Astrocyte of the hippocampus (primary cell): Measurements from ENCODE around the gene DRAP1.

Source experiments
- DNase-seq: peaks from one replicate; pipeline ENCODE4 v3.0.0; 2011; ENCODE audit warnings: low read depth, low spot score

The DRAP1 gene

GRCh38 chr11:65903715-65904114 lies 15.5 kb upstream of the DRAP1 start:
- no peak for DNase-seq

- DNase-seq = no peak
These were observed 12.6 kb upstream of the DRAP1 start for GRCh38 chr11:65906602-65907001.

GRCh38 chr11:65907878-65908277 lies 11.3 kb upstream of the DRAP1 start:
- DNase-seq = no peak

- peak; percentile 73 for DNase-seq
These were observed 7.3 kb upstream of the DRAP1 start for GRCh38 chr11:65911682-65912568.

GRCh38 chr11:65912845-65913244 lies 6.4 kb upstream of the DRAP1 start:
- peak; percentile 61 for DNase-seq

- no peak for DNase-seq
These were observed 4.0 kb upstream of the DRAP1 start for GRCh38 chr11:65915101-65915820.

GRCh38 chr11:65915821-65916251 lies 3.4 kb upstream of the DRAP1 start:
- DNase-seq = peak; percentile 98

GRCh38 chr11:65916391-65916790 lies 2.8 kb upstream of the DRAP1 start:
- DNase-seq = no peak

- DNase-seq = no peak
These were observed 2.2 kb upstream of the DRAP1 start for GRCh38 chr11:65917077-65917433.

- DNase-seq = no peak
These were observed 1.6 kb upstream of the DRAP1 start for GRCh38 chr11:65917434-65918210.

GRCh38 chr11:65918211-65919140 lies 750 bp upstream of the DRAP1 start, which contains the start of gene C11orf68:
Gene C11orf68, minus strand, starts transcription at chr11:65919062. Its CDS starts 31 bp downstream, at chr11:65919031.
- DNase-seq = peak; percentile 63

- DNase-seq = peak; percentile 54
These were observed 546 bp downstream of the DRAP1 start for GRCh38 chr11:65919573-65920371.

- no peak for DNase-seq
These were observed 1.2 kb downstream of the DRAP1 start for GRCh38 chr11:65920372-65920802.

GRCh38 chr11:65921033-65921555 lies 1.9 kb downstream of the DRAP1 start:
- DNase-seq = no peak

GRCh38 chr11:65921876-65922275 lies 2.6 kb downstream of the DRAP1 start:
- DNase-seq = no peak

- no peak for DNase-seq
These were observed 3.3 kb downstream of the DRAP1 start for GRCh38 chr11:65922565-65922964.

GRCh38 chr11:65925397-65925796 lies 6.2 kb downstream of the DRAP1 start:
- DNase-seq = no peak

GRCh38 chr11:65927904-65928397 lies 8.7 kb downstream of the DRAP1 start:
- peak; percentile 39 for DNase-seq

- no peak for DNase-seq
These were observed 9.4 kb downstream of the DRAP1 start for GRCh38 chr11:65928667-65929066.
